HG03103 (cell line): ENCODE data around the gene MRPS11.
A peak's percentile ranks its signal among the peaks of the same experiment; 100 is the strongest.
"Not testable (repeated sequence)": the region's sequence is repeated elsewhere in the genome, so short reads cannot be mapped to it uniquely, and the experiment has no call there.

ENCODE experiments used
- ATAC-seq: cut with Tn5 transposase; IDR thresholded peaks from one replicate; pipeline ENCODE4 v1.9.1; 2021; ENCODE audit warnings: low read depth; ENCODE audit not compliant: unreplicated experiment

Gene MRPS11

GRCh38 chr15:88467073-88467934, at the start of gene MRPS11, which contains the start of gene MRPL46:
MRPS11 (plus strand) TSS chr15:88467708; CDS start chr15:88467718, 10 bp downstream.
MRPL46 (minus strand) TSS chr15:88467388; CDS start chr15:88467377, 11 bp downstream.
- peak; percentile 86 for ATAC-seq

GRCh38 chr15:88419830-88420229, 47.7 kb upstream of the MRPS11 start:
- no peak for ATAC-seq

GRCh38 chr15:88423331-88423730, 44.2 kb upstream of the MRPS11 start:
- ATAC-seq: no peak

- no peak for ATAC-seq
Observed at GRCh38 chr15:88426304-88426703, 41.2 kb upstream of the MRPS11 start.

GRCh38 chr15:88428053-88428452, 39.5 kb upstream of the MRPS11 start:
- no peak for ATAC-seq

- ATAC-seq: no peak
Observed at GRCh38 chr15:88428805-88429605, 38.5 kb upstream of the MRPS11 start.

- no peak for ATAC-seq
Observed at GRCh38 chr15:88430051-88430450, 37.5 kb upstream of the MRPS11 start.

GRCh38 chr15:88431441-88431840, 36.1 kb upstream of the MRPS11 start:
- ATAC-seq: no peak

- ATAC-seq: no peak
Observed at GRCh38 chr15:88433046-88433685, 34.3 kb upstream of the MRPS11 start.

GRCh38 chr15:88434106-88434505, 33.4 kb upstream of the MRPS11 start:
- not testable (repeated sequence) for ATAC-seq

GRCh38 chr15:88438181-88438580, 29.3 kb upstream of the MRPS11 start:
- ATAC-seq: no peak

GRCh38 chr15:88440021-88440420, 27.5 kb upstream of the MRPS11 start:
- ATAC-seq: no peak

- ATAC-seq: no peak
Observed at GRCh38 chr15:88441076-88441730, 26.3 kb upstream of the MRPS11 start.

GRCh38 chr15:88447206-88447605, 20.3 kb upstream of the MRPS11 start:
- ATAC-seq: no peak

- no peak for ATAC-seq
Observed at GRCh38 chr15:88447741-88448140, 19.8 kb upstream of the MRPS11 start.

- no peak for ATAC-seq
Observed at GRCh38 chr15:88448991-88449461, 18.5 kb upstream of the MRPS11 start.

- ATAC-seq: no peak
Observed at GRCh38 chr15:88449581-88449980, 17.9 kb upstream of the MRPS11 start.

- ATAC-seq: peak; percentile 55
Observed at GRCh38 chr15:88450125-88450798, 17.2 kb upstream of the MRPS11 start.

GRCh38 chr15:88453651-88454050, 13.9 kb upstream of the MRPS11 start:
- no peak for ATAC-seq

- ATAC-seq: no peak
Observed at GRCh38 chr15:88454236-88454635, 13.3 kb upstream of the MRPS11 start.
